Spinal cord (tissue), 10 donors: ENCODE results near the gene KLHL29. TPM values are rescaled to one million over a fixed set of nuclear protein-coding genes. Genes with fewer than 3 reads are reported as not detected.

Source experiments
- DNase-seq, 6 donors: peaks; one replicate each; pipeline versions ENCODE4 v3.0.0 to v3.0.0-alpha.2; 2013 to 2015; ENCODE audit warnings: low spot score in 6 of 6, low read depth in 4 of 6
- H3K27ac ChIP-seq: one replicate; pipeline ENCODE4 v1.5.1; 2013; ENCODE audit warnings: low read depth, low read length, control low read depth
- H3K27me3 ChIP-seq: one replicate; pipeline ENCODE4 v1.6.1; 2013; ENCODE audit warnings: low read length; ENCODE audit not compliant: control insufficient read depth, insufficient read depth
- H3K36me3 ChIP-seq: one replicate; pipeline ENCODE4 v1.6.1; 2013; ENCODE audit warnings: low read length; ENCODE audit not compliant: control insufficient read depth, insufficient read depth
- H3K4me1 ChIP-seq: one replicate; pipeline ENCODE4 v1.6.1; 2013; ENCODE audit warnings: low read length; ENCODE audit not compliant: control insufficient read depth, insufficient read depth
- H3K4me3 ChIP-seq: one replicate; pipeline ENCODE4 v1.5.1; 2013; ENCODE audit warnings: low read depth, low read length, control low read depth
- H3K9me3 ChIP-seq: one replicate; pipeline ENCODE4 v1.6.1; 2013; ENCODE audit warnings: low read length; ENCODE audit not compliant: control insufficient read depth, insufficient read depth
- WGBS: methylation state at CpG from one replicate; pipeline ENCODE4 v1.1.5; 2013; ENCODE audit warnings: missing lambda C conversion rate; ENCODE audit not compliant: insufficient coverage; 5-methylcytosine and 5-hydroxymethylcytosine counted together
- polyA plus RNA-seq, 2 donors: library from polyadenylated mRNA; unstranded; fragments of 120-200 nt; gene quantifications; one replicate each; pipeline ENCODE4 v1.2.1, GENCODE V29; 2013; ENCODE audit not compliant: insufficient read length in 2 of 2
- total RNA-seq, 2 donors: library from RNA; depleted of rRNA in 1 of 2; stranded (reverse); fragments of 120-200 nt in 1 of 2; fragments of >200 nt in 1 of 2; gene quantifications; one replicate each; pipeline versions ENCODE4 v1.2.3 to v1.2.4, GENCODE V29; 2013 to 2014
- donor health status: healthy.

KLHL29 gene
- total and polyA plus RNA-seq, 4 donors = 8.7 to 19.4 (median 14.0) TPM

- H3K27me3 ChIP-seq = no peaks in the 10 kb centered on the region
- 45% methylated on average over 19 of the region's 19 CpGs for WGBS
- peaks cover 32% of the 10 kb centered on the region for H3K4me1 ChIP-seq
- peaks cover 30% of the 10 kb centered on the region for H3K36me3 ChIP-seq
- H3K27ac ChIP-seq = no peak overlapping the region
- peak in 2 of 6 donors; percentile 59 to 89 for DNase-seq
- no peaks in the 10 kb centered on the region for H3K9me3 ChIP-seq
- no peak overlapping the region for H3K4me3 ChIP-seq
These were observed 271.1 kb downstream of the KLHL29 start for GRCh38 chr2:23655934-23656596.

DNA sequence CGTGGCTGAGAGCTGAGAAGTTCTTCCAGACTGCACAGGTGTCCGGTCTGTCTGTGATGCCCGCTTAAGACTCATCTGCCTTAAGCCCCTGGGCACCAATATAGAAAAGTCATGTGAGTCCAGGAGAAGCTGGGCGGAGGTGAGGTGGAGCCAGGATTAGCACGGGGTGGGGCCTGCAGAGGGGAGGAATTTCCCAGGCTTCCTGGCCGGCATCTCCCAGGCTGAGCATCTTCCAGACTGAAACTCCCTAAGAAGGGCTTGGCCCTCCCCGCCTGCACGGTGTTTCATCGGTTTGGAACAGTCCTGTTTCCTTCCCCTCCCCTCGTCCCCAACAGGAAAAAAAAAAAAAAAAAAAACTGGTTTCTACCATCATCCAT is 271.6 kb downstream of the KLHL29 start:
- WGBS = 68% methylated on average over 4 of the region's 10 CpGs
- H3K4me1 ChIP-seq = peaks cover 32% of the 10 kb centered on the region
- H3K9me3 ChIP-seq = no peaks in the 10 kb centered on the region
- no peak overlapping the region for H3K4me3 ChIP-seq
- peaks cover 33% of the 10 kb centered on the region for H3K36me3 ChIP-seq
- DNase-seq = no peak
- H3K27ac ChIP-seq = no peak overlapping the region
- no peaks in the 10 kb centered on the region for H3K27me3 ChIP-seq

DNA sequence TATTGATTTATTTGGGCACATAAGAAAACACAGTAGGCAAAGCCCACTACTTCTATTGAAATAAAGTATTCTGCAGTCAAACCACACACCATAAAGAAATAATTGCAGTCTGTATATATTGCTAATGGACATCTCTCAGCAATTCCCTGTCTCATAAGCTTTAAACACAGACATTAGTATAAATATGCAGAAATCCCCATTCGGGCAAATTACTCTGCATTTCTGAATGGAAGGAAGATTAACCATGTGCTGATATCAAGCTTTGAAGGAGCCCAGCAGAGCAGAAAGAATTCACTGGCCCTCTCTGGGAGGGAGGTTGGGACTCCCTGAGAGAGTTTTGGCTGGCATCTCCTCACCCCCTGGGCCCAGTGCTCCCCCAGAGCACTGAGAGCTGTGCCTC is 272.4 kb downstream of the KLHL29 start:
- DNase-seq = peak in 1 of 6 donors; percentile 85
- H3K4me1 ChIP-seq = peaks cover 33% of the 10 kb centered on the region
- H3K36me3 ChIP-seq = peaks cover 33% of the 10 kb centered on the region
- H3K9me3 ChIP-seq = no peaks in the 10 kb centered on the region
- H3K27ac ChIP-seq = no peak overlapping the region
- H3K4me3 ChIP-seq = no peak overlapping the region
- no peaks in the 10 kb centered on the region for H3K27me3 ChIP-seq
- WGBS = no CpG with 5 or more reads among the region's 1 CpG

- Histone ChIP-seq H3K36me3 (peaks cover 33% of the 10 kb centered on the region), H3K27ac (no peak overlapping the region), H3K4me1 (peaks cover 39% of the 10 kb centered on the region), H3K27me3 (no peaks in the 10 kb centered on the region), H3K4me3 (no peak overlapping the region), H3K9me3 (no peaks in the 10 kb centered on the region)
- no peak for DNase-seq
- 79% methylated on average over 7 of the region's 7 CpGs for WGBS
These were observed 273.0 kb downstream of the KLHL29 start for GRCh38 chr2:23657934-23658333.

- peaks cover 44% of the 10 kb centered on the region for H3K4me1 ChIP-seq
These were observed 273.5 kb downstream of the KLHL29 start for GRCh38 chr2:23658466-23658942.

GRCh38 chr2:23659328-23659727 is 274.3 kb downstream of the KLHL29 start:
- peaks cover 30% of the 10 kb centered on the region for H3K36me3 ChIP-seq
- DNase-seq = no peak
- H3K27me3 ChIP-seq = no peaks in the 10 kb centered on the region
- WGBS = 97% methylated on average over 9 of the region's 9 CpGs
- no peak overlapping the region for H3K4me3 ChIP-seq
- H3K4me1 ChIP-seq = peaks cover 49% of the 10 kb centered on the region
- no peaks in the 10 kb centered on the region for H3K9me3 ChIP-seq
- H3K27ac ChIP-seq = no peak overlapping the region

More at GRCh38 chr2:23658466-23658942, 273.5 kb downstream of the KLHL29 start:
- no peak overlapping the region for H3K4me3 ChIP-seq
- no peak for DNase-seq
- H3K27me3 ChIP-seq = no peaks in the 10 kb centered on the region
- no peak overlapping the region for H3K27ac ChIP-seq
- H3K9me3 ChIP-seq = no peaks in the 10 kb centered on the region
- 65% methylated on average over 16 of the region's 19 CpGs for WGBS
- H3K36me3 ChIP-seq = peaks cover 30% of the 10 kb centered on the region

- WGBS = 91% methylated on average over 2 of the region's 2 CpGs
- H3K27ac ChIP-seq = no peak overlapping the region
- no peaks in the 10 kb centered on the region for H3K27me3 ChIP-seq
- DNase-seq = no peak
- peaks cover 53% of the 10 kb centered on the region for H3K4me1 ChIP-seq
- no peak overlapping the region for H3K4me3 ChIP-seq
- H3K36me3 ChIP-seq = peaks cover 30% of the 10 kb centered on the region
- no peaks in the 10 kb centered on the region for H3K9me3 ChIP-seq
These were observed 274.8 kb downstream of the KLHL29 start for GRCh38 chr2:23659773-23660172.

DNA sequence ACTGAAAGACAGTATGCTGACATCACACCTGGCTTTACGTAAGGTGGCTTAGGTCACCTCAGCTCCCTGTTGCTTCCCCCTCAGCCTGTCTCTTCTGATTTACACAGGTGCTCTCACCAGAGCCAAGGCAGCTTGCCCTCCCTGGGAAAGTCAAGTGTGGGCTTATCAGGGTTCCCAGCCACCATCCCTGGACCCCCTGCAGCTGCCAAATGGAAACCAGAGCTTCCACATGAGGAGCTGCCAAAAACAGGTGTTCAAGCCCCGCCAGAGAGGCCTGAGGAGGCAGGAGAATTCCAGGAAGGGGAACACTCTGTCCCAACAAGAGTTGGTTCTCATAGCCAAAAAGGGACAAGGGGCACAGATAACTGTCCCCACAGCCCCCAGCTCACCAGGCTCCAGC is 275.3 kb downstream of the KLHL29 start:
- Histone ChIP-seq H3K9me3 (no peaks in the 10 kb centered on the region), H3K27me3 (no peaks in the 10 kb centered on the region), H3K4me1 (peaks cover 53% of the 10 kb centered on the region), H3K4me3 (no peak overlapping the region), H3K36me3 (peaks cover 28% of the 10 kb centered on the region), H3K27ac (no peak overlapping the region)
- WGBS = 88% methylated on average over 2 of the region's 2 CpGs
- no peak for DNase-seq

DNA sequence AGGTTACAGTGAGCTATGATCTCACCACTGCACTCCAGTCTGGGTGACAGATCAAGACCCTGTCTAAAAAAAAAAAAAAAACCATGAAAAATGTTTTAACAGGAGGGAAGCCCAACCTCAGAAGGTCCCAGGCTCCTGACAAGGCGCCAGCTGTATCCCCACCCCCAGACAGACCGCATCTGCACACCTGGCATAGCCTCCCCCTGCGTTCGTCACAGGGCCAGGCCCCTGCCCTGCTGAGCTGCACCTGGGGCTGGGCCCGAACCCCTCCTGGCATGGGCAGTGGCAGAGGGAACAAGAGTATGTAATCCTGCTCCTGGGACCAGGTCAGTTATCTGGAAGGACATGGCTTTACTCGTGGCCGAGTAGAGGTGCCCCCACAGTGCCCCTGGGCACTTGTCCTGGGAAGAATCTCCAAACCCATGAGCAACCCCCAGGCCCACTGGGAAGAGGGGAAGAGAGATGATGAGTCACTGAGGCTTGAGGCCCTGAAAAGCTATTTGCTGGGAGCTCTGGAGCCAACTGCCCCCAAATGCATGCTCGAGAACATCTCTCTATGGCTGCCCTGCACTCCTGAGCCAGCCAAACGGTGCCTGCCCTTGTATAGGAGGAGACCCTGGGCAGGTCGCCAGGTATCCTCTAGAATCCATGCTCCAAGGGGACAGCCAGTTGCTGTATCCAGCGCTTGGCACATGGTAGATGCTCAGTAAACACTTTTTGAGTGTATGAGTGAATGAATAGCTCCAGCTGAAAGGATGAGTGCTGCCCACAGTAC is 276.5 kb downstream of the KLHL29 start:
- no peaks in the 10 kb centered on the region for H3K27me3 ChIP-seq
- H3K27ac ChIP-seq = no peak overlapping the region
- H3K4me3 ChIP-seq = no peak overlapping the region
- H3K9me3 ChIP-seq = no peaks in the 10 kb centered on the region
- DNase-seq = no peak
- peaks cover 46% of the 10 kb centered on the region for H3K4me1 ChIP-seq
- 79% methylated on average over 9 of the region's 11 CpGs for WGBS
- H3K36me3 ChIP-seq = peaks cover 28% of the 10 kb centered on the region

GRCh38 chr2:23662466-23662865 is 277.5 kb downstream of the KLHL29 start:
- Histone ChIP-seq H3K36me3 (peaks cover 30% of the 10 kb centered on the region), H3K4me1 (peaks cover 41% of the 10 kb centered on the region), H3K9me3 (no peaks in the 10 kb centered on the region), H3K4me3 (no peak overlapping the region), H3K27ac (no peak overlapping the region), H3K27me3 (no peaks in the 10 kb centered on the region)
- DNase-seq = no peak
- WGBS = 69% methylated on average over 4 of the region's 6 CpGs
